ENCODE data around the gene KRTAP1-5.
"Not testable (repeated sequence)": the region's sequence is repeated elsewhere in the genome, so short reads cannot be mapped to it uniquely, and the experiment has no call there.

The KRTAP1-5 gene

GRCh38 chr17:41002814-41003213 is 24.2 kb downstream of the KRTAP1-5 start:
- DNase-seq: no peak

GRCh38 chr17:41001795-41002194 is 25.2 kb downstream of the KRTAP1-5 start:
- DNase-seq: no peak

- not testable (repeated sequence) for DNase-seq
Measured at GRCh38 chr17:40999563-40999962, 27.4 kb downstream of the KRTAP1-5 start, which contains the start of gene KRTAP3-2. Gene KRTAP3-2, minus strand, starts transcription at chr17:40999906. Its CDS starts 53 bp downstream, at chr17:40999853.

GRCh38 chr17:40997361-40997760 is 29.6 kb downstream of the KRTAP1-5 start:
- no peak for DNase-seq

- no peak for DNase-seq
Measured at GRCh38 chr17:40996829-40997228, 30.2 kb downstream of the KRTAP1-5 start.

- DNase-seq: no peak
Measured at GRCh38 chr17:40995116-40995515, 31.9 kb downstream of the KRTAP1-5 start.

GRCh38 chr17:40993839-40994238 is 33.2 kb downstream of the KRTAP1-5 start, which contains the start of gene KRTAP3-3:
Gene KRTAP3-3, minus strand, starts transcription at chr17:40994164. Its CDS starts 67 bp downstream, at chr17:40994097.
- no peak for DNase-seq

- no peak for DNase-seq
Measured at GRCh38 chr17:40993084-40993483, 33.9 kb downstream of the KRTAP1-5 start.

GRCh38 chr17:40992666-40993065 is 34.3 kb downstream of the KRTAP1-5 start:
- no peak for DNase-seq

- DNase-seq: no peak
Measured at GRCh38 chr17:40986920-40987319, 40.1 kb downstream of the KRTAP1-5 start.

GRCh38 chr17:40984226-40984625 is 42.8 kb downstream of the KRTAP1-5 start, which contains the start of gene KRT40:
Gene KRT40, minus strand, starts transcription at chr17:40984326. Its CDS starts 53 bp downstream, at chr17:40984273.
- DNase-seq: no peak

GRCh38 chr17:40981115-40981514 is 45.9 kb downstream of the KRTAP1-5 start:
- DNase-seq: no peak

- DNase-seq: peak; percentile 58
Measured at GRCh38 chr17:40980596-40980995, 46.4 kb downstream of the KRTAP1-5 start.

GRCh38 chr17:40980117-40980516 is 46.9 kb downstream of the KRTAP1-5 start:
- DNase-seq: no peak

- DNase-seq: no peak
Measured at GRCh38 chr17:40978575-40979151, 48.3 kb downstream of the KRTAP1-5 start.
